ENCODE measurements around the gene SORBS1. TPM values are rescaled to one million over a fixed set of nuclear protein-coding genes. Genes with fewer than 3 reads are reported as not detected.

Gene SORBS1
- total and polyA plus RNA-seq, 9 of the 15 experiments (the other 6 are each of a cell fraction or from before 2014, with no cell fraction given) = 2.0 to 13.3 (median 6.5) TPM

DNA sequence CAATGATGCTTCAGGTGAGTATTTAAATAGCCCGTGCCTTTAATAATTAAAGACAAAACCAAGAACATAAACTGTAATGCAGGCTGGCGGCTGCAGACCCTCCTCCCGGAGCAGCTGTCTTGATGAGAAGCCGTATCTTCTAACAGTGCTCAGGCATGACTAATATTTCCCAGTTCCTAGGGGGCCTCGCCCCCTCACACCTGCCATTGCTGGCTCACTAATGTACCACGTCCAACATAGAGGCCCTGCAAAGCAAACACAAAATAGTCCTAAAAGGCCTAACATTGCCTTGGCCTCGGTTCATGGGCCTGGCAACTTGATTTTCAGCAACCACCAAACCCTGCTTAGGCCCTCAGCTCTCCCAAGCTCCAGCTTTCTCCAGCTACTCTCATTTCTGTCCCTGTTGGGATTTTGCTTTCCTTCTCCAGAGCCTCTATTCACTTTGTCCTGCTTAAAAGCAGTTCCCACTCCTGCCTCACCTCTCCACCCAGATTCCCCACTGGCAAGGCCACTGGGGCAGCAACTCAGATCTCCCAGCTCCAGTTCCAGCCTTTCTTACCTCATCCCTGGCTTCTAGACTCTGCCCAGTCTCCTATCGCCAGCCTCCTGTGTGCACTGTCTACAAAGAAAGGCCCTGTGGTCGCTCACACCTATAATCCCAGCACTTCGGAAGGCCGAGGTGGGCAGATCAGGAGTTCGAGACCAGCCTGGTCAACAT, 16.2 kb downstream of the SORBS1 start:
- H4K20me1 ChIP-seq (replicated peaks; ENCODE audit: control insufficient read depth, insufficient read depth, low read length) = no peaks in the 10 kb centered on the region
- H3K27me3 ChIP-seq (ENCODE audit: control insufficient read depth in 2 of 2, insufficient read depth in 2 of 2, low read length in 2 of 2) = no peaks in the 10 kb centered on the region
- peak overlapping the region; percentile 44; the same call in 1 of the 3 replicates for H3K27ac ChIP-seq (ENCODE audit: extremely low read depth, low read depth, low read length)
- DNase-seq (ENCODE audit: extremely low read depth in 1 of 4, low spot score in 3 of 4) (peak in 2 of 4 experiments; percentile 31 to 62), ATAC-seq (peak; percentile 62), FAIRE-seq (peak; percentile 78)
- WGBS (ENCODE audit: insufficient coverage, low coverage, missing lambda C conversion rate) = 35% methylated on average over 10 of the region's 12 CpGs
- no TSS peak for BruUV-seq (replicated peaks)
- CTCF ChIA-PET (ENCODE audit: low intra/inter-chr PET ratio) = no interaction called here
- POLR2A ChIA-PET = interaction anchor here (0.7 to 2.1 kb wide), 3 partner anchors 9 to 16 kb away, joined by 3 to 9 read pairs (median 4); no protein-coding TSS in a partner anchor
- no peaks in the 10 kb centered on the region for H3K36me3 ChIP-seq (ENCODE audit: control insufficient read depth, insufficient read depth, low read length)
- 0 out of 2 replicates have a peak overlapping the region, but pooled peaks have one; percentile 45 for H2AFZ ChIP-seq (ENCODE audit: low read depth, low read length)
- intact Hi-C loops (cut with micrococcal nuclease) = no loop called here
- H3K4me3 ChIP-seq = no peak overlapping the region
- peaks cover 20% of the 10 kb centered on the region for H3K79me2 ChIP-seq (ENCODE audit: control insufficient read depth, insufficient read depth, low read length)
- in situ Hi-C loops (cut with MboI) = no loop called here
- H3K4me2 ChIP-seq (ENCODE audit: insufficient read depth, low read length) = peak overlapping the region; percentile 46; the same call in 1 of the 2 replicates
- H3K9me1 ChIP-seq (ENCODE audit: control insufficient read depth, insufficient read depth, low read length) = peaks cover 2% of the 10 kb centered on the region
- no peaks in the 10 kb centered on the region for H3K9me3 ChIP-seq (replicated peaks; ENCODE audit: control insufficient read depth, insufficient read depth, low read depth, low read length)
- H3K9ac ChIP-seq (ENCODE audit: insufficient read depth in 1 of 2, low read depth in 2 of 2, low read length in 2 of 2) = peak overlapping the region in 1 of 2 experiments; percentile 55; a peak in 1 of 4 replicates
- peaks cover 33 to 51% of the 10 kb centered on the region in 2 experiments for H3K4me1 ChIP-seq (replicated peaks in 1 of 2; ENCODE audit: control insufficient read depth in 2 of 2, insufficient read depth in 2 of 2, low read length in 2 of 2)
- no peak for TF ChIP-seq OTX1 (CRISPR knock-in tag; IDR thresholded peaks at IDR 0.05)
- peak; percentile 73 for TF ChIP-seq EGR1 (conservative IDR thresholded peaks at IDR 0.05)
- TF ChIP-seq, protein P1, sequence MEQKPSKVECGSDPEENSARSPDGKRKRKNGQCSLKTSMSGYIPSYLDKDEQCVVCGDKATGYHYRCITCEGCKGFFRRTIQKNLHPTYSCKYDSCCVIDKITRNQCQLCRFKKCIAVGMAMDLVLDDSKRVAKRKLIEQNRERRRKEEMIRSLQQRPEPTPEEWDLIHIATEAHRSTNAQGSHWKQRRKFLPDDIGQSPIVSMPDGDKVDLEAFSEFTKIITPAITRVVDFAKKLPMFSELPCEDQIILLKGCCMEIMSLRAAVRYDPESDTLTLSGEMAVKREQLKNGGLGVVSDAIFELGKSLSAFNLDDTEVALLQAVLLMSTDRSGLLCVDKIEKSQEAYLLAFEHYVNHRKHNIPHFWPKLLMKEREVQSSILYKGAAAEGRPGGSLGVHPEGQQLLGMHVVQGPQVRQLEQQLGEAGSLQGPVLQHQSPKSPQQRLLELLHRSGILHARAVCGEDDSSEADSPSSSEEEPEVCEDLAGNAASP (IDR thresholded peaks at IDR 0.05) = no peak
- TF ChIP-seq EZH2 (IDR thresholded peaks at IDR 0.05; ENCODE audit: borderline replicate concordance, low read depth, low read length) = no peak
- TF ChIP-seq YY1 (IDR thresholded peaks at IDR 0.05; ENCODE audit: borderline replicate concordance in 1 of 3, control insufficient read depth in 1 of 3, extremely low read depth in 1 of 3, insufficient read depth in 3 of 3, insufficient read length in 1 of 3, insufficient replicate concordance in 2 of 3, low read depth in 1 of 3, low read length in 2 of 3) = peak in 1 of 3 experiments; percentile 24
- TF ChIP-seq, protein P2, sequence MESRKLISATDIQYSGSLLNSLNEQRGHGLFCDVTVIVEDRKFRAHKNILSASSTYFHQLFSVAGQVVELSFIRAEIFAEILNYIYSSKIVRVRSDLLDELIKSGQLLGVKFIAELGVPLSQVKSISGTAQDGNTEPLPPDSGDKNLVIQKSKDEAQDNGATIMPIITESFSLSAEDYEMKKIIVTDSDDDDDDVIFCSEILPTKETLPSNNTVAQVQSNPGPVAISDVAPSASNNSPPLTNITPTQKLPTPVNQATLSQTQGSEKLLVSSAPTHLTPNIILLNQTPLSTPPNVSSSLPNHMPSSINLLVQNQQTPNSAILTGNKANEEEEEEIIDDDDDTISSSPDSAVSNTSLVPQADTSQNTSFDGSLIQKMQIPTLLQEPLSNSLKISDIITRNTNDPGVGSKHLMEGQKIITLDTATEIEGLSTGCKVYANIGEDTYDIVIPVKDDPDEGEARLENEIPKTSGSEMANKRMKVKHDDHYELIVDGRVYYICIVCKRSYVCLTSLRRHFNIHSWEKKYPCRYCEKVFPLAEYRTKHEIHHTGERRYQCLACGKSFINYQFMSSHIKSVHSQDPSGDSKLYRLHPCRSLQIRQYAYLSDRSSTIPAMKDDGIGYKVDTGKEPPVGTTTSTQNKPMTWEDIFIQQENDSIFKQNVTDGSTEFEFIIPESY (CRISPR knock-in tag; IDR thresholded peaks at IDR 0.05) = no peak
- TF ChIP-seq ZNF431 (CRISPR knock-in tag; IDR thresholded peaks at IDR 0.05) = no peak
- no peak for TF ChIP-seq HNRNPH1 (optimal IDR thresholded peaks at IDR 0.05; ENCODE audit: low read depth, low read length)
- TF ChIP-seq ILK (tag; IDR thresholded peaks at IDR 0.05; ENCODE audit: borderline replicate concordance, low read depth) = no peak
- TF ChIP-seq MTA1 (IDR thresholded peaks at IDR 0.05; ENCODE audit: borderline replicate concordance) = no peak
- TF ChIP-seq ZC3H4 (CRISPR knock-in tag; IDR thresholded peaks at IDR 0.05; ENCODE audit: borderline replicate concordance) = no peak
- peak; percentile 73 for TF ChIP-seq JUND (IDR thresholded peaks at IDR 0.05; ENCODE audit: borderline replicate concordance, low read depth, low read length)
- TF ChIP-seq JUND (tag; IDR thresholded peaks at IDR 0.05; ENCODE audit: borderline replicate concordance, low read depth, low read length) = no peak; the same call in 2 of the 3 replicates
- TF ChIP-seq IRF2 (CRISPR knock-in tag; IDR thresholded peaks at IDR 0.05) = no peak
- TF ChIP-seq GTF2A2 (tag; IDR thresholded peaks at IDR 0.05) = no peak
- 0 out of 2 replicates have a peak, but pooled peaks have one; percentile 31 for TF ChIP-seq NFATC3 (IDR thresholded peaks at IDR 0.05)
- TF ChIP-seq FUS (optimal IDR thresholded peaks at IDR 0.05; ENCODE audit: low read depth, low read length) = no peak
- no peak for TF ChIP-seq ZNF668 (CRISPR knock-in tag; IDR thresholded peaks at IDR 0.05)
- TF ChIP-seq TBP (optimal IDR thresholded peaks at IDR 0.05; ENCODE audit: low read depth, low read length) = no peak
- TF ChIP-seq DACH1 (IDR thresholded peaks at IDR 0.05; ENCODE audit: partially characterized antibody) = no peak
